OCI-LY3 (cell line): ENCODE measurements around the gene TANK.

Source experiments
- H2AFZ ChIP-seq: fragments of 200-600, 300-600 bp; shearing (Covaris generic); 2 replicates; pipeline ENCODE4 v1.6.0; 2014; ENCODE audit warnings: antibody characterized with exemption, low read depth, low read length
- H3K27ac ChIP-seq: fragments of 200-600, 300-600 bp; sonication (generic); 2 replicates; pipeline ENCODE4 v1.5.1; 2014; ENCODE audit warnings: mild to moderate bottlenecking, low read length, moderate library complexity, mixed read lengths
- H3K27me3 ChIP-seq: fragments of 200-600, 300-600 bp; sonication (generic); 2 replicates; pipeline ENCODE4 v1.6.1; 2014; ENCODE audit warnings: low read depth, low read length, mixed read lengths
- H3K36me3 ChIP-seq: fragments of 200-600, 300-600 bp; sonication (generic); replicated peaks from 2 replicates; pipeline ENCODE3; 2014; ENCODE audit warnings: low read depth, low read length, mixed read lengths
- H3K4me1 ChIP-seq: fragments of 300-600, 200-600 bp; sonication (generic); 2 replicates; pipeline ENCODE4 v1.6.1; 2014; ENCODE audit warnings: low read length, mixed read lengths
- H3K4me2 ChIP-seq: fragments of 200-600, 300-600 bp; sonication (generic); 2 replicates; pipeline ENCODE4 v1.6.1; 2014; ENCODE audit warnings: low read length, mixed read lengths
- H3K4me3 ChIP-seq: fragments of 300-600, 200-600 bp; sonication (generic); 2 replicates; pipeline ENCODE4 v1.5.1; 2014; ENCODE audit warnings: antibody characterized with exemption, mild to moderate bottlenecking, low read length, moderate library complexity
- H3K79me2 ChIP-seq: fragments of 300-600, 200-600 bp; shearing (Covaris generic); 2 replicates; pipeline ENCODE4 v1.6.1; 2014; ENCODE audit warnings: mild to moderate bottlenecking, low read length, mixed read lengths
- H3K9ac ChIP-seq: fragments of 300-600, 200-600 bp; shearing (Covaris generic); 2 replicates; pipeline ENCODE4 v1.6.0; 2014; ENCODE audit warnings: mild to moderate bottlenecking, low read length, moderate library complexity
- H3K9me3 ChIP-seq: fragments of 200-600, 300-600 bp; shearing (Covaris generic); 2 replicates; pipeline ENCODE4 v1.6.1; 2014; ENCODE audit warnings: low read length, mixed read lengths; ENCODE audit not compliant: insufficient read depth
- H4K20me1 ChIP-seq: fragments of 200-600, 300-600 bp; sonication (generic); 2 replicates; pipeline ENCODE4 v1.6.1; 2016; ENCODE audit warnings: low read length, mixed read lengths; ENCODE audit not compliant: insufficient read depth
- CTCF ChIP-seq: fragments of 200-600, 300-600 bp; sonication (generic); IDR thresholded peaks from 2 replicates; pipeline ENCODE4 v1.5.1; 2014; ENCODE audit warnings: antibody characterized with exemption, low read length, low read depth
- EZH2phosphoT487 ChIP-seq: fragments of 200-600 bp; shearing (Covaris generic); IDR thresholded peaks from 2 replicates; pipeline ENCODE4 v1.6.1; 2018; ENCODE audit warnings: antibody characterized with exemption, mixed run types, low read depth

Gene TANK

GRCh38 chr2:161246281-161246680, 86.1 kb downstream of the TANK start:
- TF ChIP-seq CTCF (no peak), EZH2phosphoT487 (no peak)
- H3K27me3 ChIP-seq: no peaks in the 10 kb centered on the region
- H3K4me3 ChIP-seq: no peak overlapping the region; the same call in 1 of the 2 replicates
- H3K27ac ChIP-seq: no peak overlapping the region
- H3K9ac ChIP-seq: 0 out of 2 replicates have a peak overlapping the region, but pooled peaks have one; percentile 83
- peaks cover 40% of the 10 kb centered on the region for H3K4me1 ChIP-seq
- H3K9me3 ChIP-seq: no peaks in the 10 kb centered on the region
- no peaks in the 10 kb centered on the region for H4K20me1 ChIP-seq
- peaks cover 23% of the 10 kb centered on the region for H3K79me2 ChIP-seq
- no peak overlapping the region for H2AFZ ChIP-seq
- no peaks in the 10 kb centered on the region for H3K36me3 ChIP-seq
- H3K4me2 ChIP-seq: peak overlapping the region; percentile 94

DNA sequence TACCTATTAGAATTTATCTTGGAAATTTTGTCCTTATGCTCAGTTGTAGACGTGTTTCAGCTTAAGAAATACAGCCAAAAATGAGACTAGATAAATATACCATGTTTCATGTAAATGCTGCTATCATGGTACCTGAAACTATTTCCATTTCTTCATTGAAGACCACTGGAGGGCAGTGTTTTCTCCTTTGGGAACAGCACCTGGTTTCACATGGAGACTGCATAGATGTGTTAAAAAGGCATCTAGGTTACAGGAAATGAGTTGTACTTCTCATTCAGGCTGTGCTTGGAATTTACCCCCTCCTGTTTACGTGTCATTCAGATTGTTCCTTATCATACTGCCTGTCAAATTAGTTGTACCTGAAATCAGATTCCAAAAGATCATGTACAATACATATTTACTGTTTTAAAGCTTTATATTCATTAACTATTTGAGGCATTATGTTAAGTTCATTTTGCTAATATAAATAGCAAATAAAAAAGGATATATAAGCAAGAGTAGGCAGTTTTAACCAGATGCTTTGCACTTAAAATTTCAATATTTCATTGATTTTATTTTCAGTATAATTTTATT, 90.7 kb downstream of the TANK start:
- H3K79me2 ChIP-seq: peaks cover 4% of the 10 kb centered on the region

GRCh38 chr2:161257123-161257952, 97.1 kb downstream of the TANK start:
- Histone ChIP-seq H3K79me2 (no peaks in the 10 kb centered on the region), H3K4me2 (no peak overlapping the region), H3K27me3 (no peaks in the 10 kb centered on the region), H3K9ac (no peak overlapping the region), H3K36me3 (no peaks in the 10 kb centered on the region), H2AFZ (no peak overlapping the region), H3K4me3 (no peak overlapping the region), H4K20me1 (no peaks in the 10 kb centered on the region), H3K27ac (no peak overlapping the region), H3K4me1 (no peaks in the 10 kb centered on the region), H3K9me3 (no peaks in the 10 kb centered on the region)
- TF ChIP-seq CTCF: no peak
- TF ChIP-seq EZH2phosphoT487: no peak

More for the DNA sequence above, 90.7 kb downstream of the TANK start:
- no peaks in the 10 kb centered on the region for H3K27me3 ChIP-seq
- TF ChIP-seq EZH2phosphoT487: no peak
- peak; percentile 76 for TF ChIP-seq CTCF
- H2AFZ ChIP-seq: no peak overlapping the region
- H3K4me2 ChIP-seq: no peak overlapping the region
- H4K20me1 ChIP-seq: no peaks in the 10 kb centered on the region
- H3K4me3 ChIP-seq: no peak overlapping the region
- H3K36me3 ChIP-seq: no peaks in the 10 kb centered on the region
- H3K9me3 ChIP-seq: no peaks in the 10 kb centered on the region
- no peak overlapping the region for H3K27ac ChIP-seq
- no peak overlapping the region for H3K9ac ChIP-seq
- H3K4me1 ChIP-seq: peaks cover 6% of the 10 kb centered on the region

DNA sequence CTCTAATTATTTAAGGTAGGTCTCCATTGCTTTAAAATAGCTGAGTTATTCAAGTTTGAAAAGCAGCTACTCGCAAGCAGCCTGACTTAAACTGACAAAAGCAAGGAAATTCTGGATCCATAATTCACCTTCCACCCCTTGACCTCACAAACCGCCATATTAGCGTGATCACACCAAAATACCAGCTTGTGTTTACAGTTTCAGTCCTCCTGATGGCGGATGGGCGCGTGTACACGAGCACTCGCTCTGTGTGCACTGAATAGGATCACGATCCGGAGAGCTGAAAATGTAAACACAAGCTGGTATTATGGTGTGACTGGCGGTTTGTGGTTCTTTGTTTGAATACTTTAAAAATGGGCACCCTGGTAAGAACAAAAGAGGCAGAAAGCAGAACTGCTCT, 105.6 kb downstream of the TANK start:
- Histone ChIP-seq H3K79me2 (no peaks in the 10 kb centered on the region), H3K27ac (no peak overlapping the region), H3K4me3 (no peak overlapping the region), H2AFZ (no peak overlapping the region), H3K27me3 (no peaks in the 10 kb centered on the region), H3K4me1 (no peaks in the 10 kb centered on the region), H3K9ac (no peak overlapping the region), H4K20me1 (no peaks in the 10 kb centered on the region), H3K36me3 (no peaks in the 10 kb centered on the region), H3K9me3 (no peaks in the 10 kb centered on the region), H3K4me2 (no peak overlapping the region)
- no peak for TF ChIP-seq EZH2phosphoT487
- TF ChIP-seq CTCF: no peak
